Caki2 (cell line): ENCODE data around the gene FAAP100. TPM values are rescaled to one million over a fixed set of nuclear protein-coding genes. Genes with fewer than 3 reads are reported as not detected.

Experiments
- DNase-seq: peaks from one replicate; pipeline ENCODE4 v3.0.0-alpha.2; 2015; ENCODE audit warnings: low read depth
- in situ Hi-C: cut with HindIII; loops from 2 replicates; pipeline ENCODE4 v1.10.0; 2016; ENCODE audit warnings: low sequenced_read_pairs, low pct_unique_long_range_greater_than_20kb, mixed read lengths
- total RNA-seq: library from RNA; depleted of rRNA; stranded (reverse); fragments of >200 nt; shearing (Covaris generic); gene quantifications from 2 replicates; pipeline ENCODE4 v1.2.3, GENCODE V29; 2014; ENCODE audit warnings: low replicate concordance

Gene FAAP100
- total RNA-seq, 1 experiment from 2014 or later, result 41.5 TPM

DNA sequence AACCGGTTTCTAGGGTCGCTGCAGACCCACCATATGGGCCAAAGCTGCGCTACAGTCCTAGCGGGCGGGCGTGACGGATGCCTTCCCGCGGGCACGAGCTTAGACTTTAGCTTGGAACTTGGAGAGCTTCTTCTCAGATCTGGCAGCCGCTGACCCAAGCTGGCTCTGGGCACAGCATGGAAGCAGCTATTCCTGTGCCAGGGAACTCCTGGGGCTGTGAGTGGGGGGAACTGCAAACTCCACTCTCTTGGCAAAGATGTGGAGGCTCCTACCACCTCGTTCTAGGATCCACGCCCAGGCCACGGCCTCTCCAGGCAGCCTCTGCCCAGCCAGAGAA is 8.8 kb downstream of the FAAP100 start:
- in situ Hi-C loops, result no loop called here
- DNase-seq, result no peak

GRCh38 chr17:81542431-81543338 is 9.5 kb downstream of the FAAP100 start:
- in situ Hi-C loops, result no loop called here
- no peak for DNase-seq

DNA sequence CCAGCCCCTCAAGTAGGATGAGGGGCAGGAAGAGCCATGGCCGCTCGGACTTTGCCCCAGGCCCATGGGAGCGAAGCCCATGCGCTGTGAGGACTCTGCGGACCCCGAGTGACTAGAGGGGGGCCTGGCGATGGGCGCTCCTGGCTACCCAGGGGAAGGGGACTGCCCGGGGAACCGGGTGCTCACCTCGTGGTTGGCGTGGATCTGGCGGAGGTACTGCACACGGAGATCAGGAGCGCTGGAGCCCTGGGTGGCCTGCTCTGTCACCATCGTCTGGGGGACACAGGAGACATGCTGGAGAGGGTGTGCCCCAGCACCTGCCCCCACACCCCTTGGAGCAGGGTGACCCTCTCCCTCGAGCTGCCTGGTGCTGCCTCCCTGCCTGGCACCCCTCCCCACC is 11.0 kb downstream of the FAAP100 start:
- in situ Hi-C loops, result no loop called here
- DNase-seq, result no peak

- in situ Hi-C loops, result no loop called here
- DNase-seq, result no peak
Measured at GRCh38 chr17:81540676-81541027, 11.5 kb downstream of the FAAP100 start.

- in situ Hi-C loops, result no loop called here
- DNase-seq, result no peak
Measured at GRCh38 chr17:81539961-81540675, 12.0 kb downstream of the FAAP100 start.

- DNase-seq, result no peak
- in situ Hi-C loops, result no loop called here
Measured at GRCh38 chr17:81539571-81539900, 12.6 kb downstream of the FAAP100 start.

GRCh38 chr17:81538651-81539570 is 13.2 kb downstream of the FAAP100 start:
- no peak for DNase-seq
- in situ Hi-C loops, result no loop called here

DNA sequence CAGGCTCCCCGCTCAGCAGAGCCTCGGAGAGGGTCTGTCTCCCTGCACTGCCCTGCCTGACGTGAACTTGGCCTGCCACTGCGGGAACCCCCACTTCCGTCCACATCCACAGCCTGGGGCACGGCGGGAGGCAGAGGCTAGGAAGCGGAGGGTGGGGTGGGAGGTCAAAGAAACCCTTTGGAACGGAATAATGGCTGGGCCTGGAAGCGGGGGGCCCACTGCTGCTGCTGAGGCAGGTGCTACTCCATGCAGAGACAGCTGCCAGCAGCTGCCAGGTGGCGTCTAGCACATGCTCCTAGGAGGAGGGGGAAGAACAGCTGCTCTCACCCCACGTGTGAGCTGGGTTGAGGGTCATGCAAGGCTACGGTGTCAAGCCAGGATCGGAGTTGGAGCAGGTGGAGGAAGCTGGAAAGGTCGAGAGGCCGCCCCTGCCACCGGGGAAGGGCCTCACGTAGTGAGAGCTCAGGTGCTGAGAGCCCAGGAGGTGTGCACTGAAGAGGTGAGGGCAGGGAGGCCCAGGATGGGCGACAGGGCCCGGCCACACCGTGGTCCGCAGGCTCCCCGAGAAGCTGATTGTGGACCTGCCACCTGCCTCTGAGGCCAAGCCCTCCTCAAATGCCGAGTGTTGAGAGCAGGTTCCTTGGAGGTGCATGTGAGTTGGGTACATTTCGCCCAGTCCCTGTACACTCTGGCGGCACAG is 14.1 kb downstream of the FAAP100 start:
- in situ Hi-C loops, result no loop called here
- no peak for DNase-seq

- DNase-seq, result no peak
- in situ Hi-C loops, result no loop called here
Measured at GRCh38 chr17:81537343-81537855, 14.8 kb downstream of the FAAP100 start.

GRCh38 chr17:81536299-81537290 is 15.6 kb downstream of the FAAP100 start:
- in situ Hi-C loops, result no loop called here
- no peak for DNase-seq

- in situ Hi-C loops, result no loop called here
- no peak for DNase-seq
Measured at GRCh38 chr17:81535480-81536298, 16.5 kb downstream of the FAAP100 start.

GRCh38 chr17:81535007-81535328 is 17.2 kb downstream of the FAAP100 start:
- DNase-seq, result no peak
- in situ Hi-C loops, result no loop called here

DNA sequence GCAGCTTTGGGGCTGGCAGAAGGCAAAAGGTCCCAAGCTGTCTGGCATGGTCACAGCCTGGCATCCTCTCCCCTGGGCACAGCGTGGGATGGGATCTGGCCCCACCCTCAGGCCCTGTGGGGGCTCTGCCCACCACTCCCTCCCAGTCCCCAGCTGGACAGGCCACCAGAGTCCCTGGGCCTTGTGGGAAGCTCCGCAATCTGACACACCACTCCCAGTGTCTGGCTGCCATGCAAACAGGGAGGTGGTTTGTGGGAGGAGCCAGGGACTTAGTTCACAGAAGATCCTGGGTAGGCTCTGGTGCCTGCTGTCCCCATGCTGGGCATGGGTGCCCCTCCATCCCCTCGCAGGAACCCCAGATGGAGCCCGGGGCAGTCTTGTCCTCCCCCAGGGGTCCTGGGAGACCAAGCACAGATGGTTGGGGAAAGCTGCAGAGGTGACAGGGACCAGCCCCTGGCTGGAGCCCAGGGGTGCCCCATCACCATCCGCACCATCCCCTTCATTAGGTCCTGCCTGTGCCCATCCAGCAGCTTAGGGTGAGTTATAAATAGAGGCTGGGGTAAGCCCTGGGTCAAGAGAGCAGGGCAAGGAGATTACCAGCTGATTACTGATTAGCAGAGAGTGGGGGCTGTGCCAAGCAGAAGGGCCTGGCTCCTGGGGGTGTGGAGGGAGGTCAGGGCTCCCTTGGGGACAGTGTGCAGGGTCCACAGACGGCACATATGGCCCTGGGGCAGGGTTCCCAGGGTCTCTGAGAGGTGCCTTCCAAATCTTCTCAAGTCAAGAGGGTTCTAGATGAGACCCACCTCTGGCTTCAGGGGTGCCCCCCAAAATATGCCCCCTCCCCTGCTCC is 17.8 kb downstream of the FAAP100 start:
- no peak for DNase-seq
- in situ Hi-C loops, result no loop called here

DNA sequence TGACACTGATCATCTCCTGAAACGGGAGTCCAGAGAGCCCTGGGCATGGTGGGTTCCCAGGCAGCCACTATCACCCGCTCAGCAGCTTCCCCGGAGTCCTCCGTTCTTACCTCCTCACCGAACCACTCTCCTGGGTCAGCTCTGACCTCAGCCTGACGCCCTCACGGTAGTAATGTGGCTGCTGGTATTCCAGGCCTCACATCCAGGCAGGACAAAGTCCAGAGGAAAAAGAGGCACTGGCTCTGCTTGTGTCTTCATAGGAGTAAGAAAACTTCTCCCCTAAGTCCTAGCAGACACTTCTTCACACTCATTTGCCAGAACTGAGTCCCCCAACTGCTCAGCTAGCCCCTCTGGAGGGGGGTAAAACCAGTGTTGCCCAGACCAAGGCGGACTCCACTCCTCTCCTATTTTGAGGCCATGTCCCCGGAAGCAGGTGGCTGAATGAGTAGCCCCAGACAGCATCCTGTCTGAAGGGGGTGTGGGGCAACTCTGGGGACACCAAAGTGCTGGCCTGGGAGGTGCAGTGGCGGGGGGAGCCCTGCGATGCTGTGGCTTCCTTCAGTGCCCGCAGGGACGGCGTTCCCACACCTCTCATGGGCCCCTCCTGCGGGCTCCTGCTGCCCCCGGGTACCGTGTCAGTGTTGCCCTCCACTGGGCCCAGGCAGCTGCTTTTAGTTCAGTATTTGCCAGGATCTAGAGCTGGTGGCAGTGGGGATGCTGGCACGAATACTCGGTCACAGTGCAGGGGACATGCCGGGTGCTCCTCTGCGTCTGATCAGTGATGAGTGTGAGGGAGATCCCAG is 18.6 kb downstream of the FAAP100 start:
- in situ Hi-C loops, result no loop called here
- DNase-seq, result no peak
